Left ventricle myocardium inferior (tissue), 1 donor: Measurements from ENCODE around the gene SHISAL1. TPM values are rescaled to one million over a fixed set of nuclear protein-coding genes. Genes with fewer than 3 reads are reported as not detected.

ENCODE experiments used
- DNase-seq: peaks from one replicate; pipeline ENCODE4 v3.0.0-alpha.2; 2020
- H3K27ac ChIP-seq: fragments of 200-600 bp; replicated peaks from 2 replicates; pipeline ENCODE4 v1.8.0; 2021
- H3K27me3 ChIP-seq: fragments of 200-600 bp; 2 replicates; pipeline ENCODE4 v1.8.0; 2021; ENCODE audit warnings: low read depth
- H3K36me3 ChIP-seq: fragments of 200-600 bp; 2 replicates; pipeline ENCODE4 v1.8.0; 2021
- H3K4me1 ChIP-seq: fragments of 200-600 bp; 2 replicates; pipeline ENCODE4 v1.8.0; 2021
- H3K4me3 ChIP-seq: fragments of 200-600 bp; 2 replicates; pipeline ENCODE4 v1.8.0; 2021; ENCODE audit warnings: mild to moderate bottlenecking, moderate library complexity
- H3K9me3 ChIP-seq: fragments of 200-600 bp; replicated peaks from 2 replicates; pipeline ENCODE4 v1.8.0; 2021
- CTCF ChIP-seq: fragments of 200-600 bp; IDR thresholded peaks from 2 replicates; pipeline ENCODE4 v1.8.0; 2021; ENCODE audit warnings: antibody characterized with exemption, mild to moderate bottlenecking, borderline replicate concordance
- intact Hi-C: fragments of 100-400 bp; cut with micrococcal nuclease; formaldehyde crosslinking; loops from one replicate; pipeline ENCODE4 v1.11.0; 2022
- total RNA-seq: library from RNA; stranded (reverse); fragmentation: NEBNext Ultra II Directional; extraction: Animal tissue kit (Norgen Biotek cat#: 25700); gene quantifications from one replicate; pipeline ENCODE4 v1.2.1, GENCODE V29; 2021
- donor health status: DM: no; HTN: yes; CAD: no; lungs with severe emphysema.

SHISAL1 gene
- total RNA-seq, 1 donor from 2014 or later, result 1.3 TPM

DNA sequence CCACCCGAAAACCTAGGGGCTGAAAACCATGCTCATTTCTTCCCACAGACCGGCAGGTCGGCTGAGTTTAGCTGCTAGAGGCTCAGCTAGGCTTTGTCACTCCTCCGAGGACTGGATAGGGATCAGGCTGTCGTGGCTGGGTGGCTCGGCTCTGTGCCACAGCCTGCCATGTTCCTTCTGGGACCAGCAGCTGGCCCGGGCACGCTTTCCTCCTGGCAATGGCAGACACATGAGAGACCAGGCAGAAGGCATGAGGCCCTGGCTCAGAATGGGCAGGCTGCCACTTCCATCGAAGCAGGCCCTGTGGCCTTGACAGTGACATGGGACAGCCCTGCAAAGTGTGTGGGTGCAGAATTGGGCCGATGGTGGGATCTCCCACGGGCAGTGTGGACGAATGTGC is 111.1 kb downstream of the SHISAL1 start:
- no peak for DNase-seq
- intact Hi-C loops, result no loop called here
- peaks cover 64% of the 10 kb centered on the region for H3K27me3 ChIP-seq
- TF ChIP-seq CTCF, result no peak
- no peak overlapping the region for H3K4me3 ChIP-seq
- H3K36me3 ChIP-seq, result no peaks in the 10 kb centered on the region
- no peaks in the 10 kb centered on the region for H3K9me3 ChIP-seq
- peaks cover 4% of the 10 kb centered on the region for H3K4me1 ChIP-seq
- no peak overlapping the region for H3K27ac ChIP-seq

GRCh38 chr22:44200855-44201550 is 111.7 kb downstream of the SHISAL1 start:
- Histone ChIP-seq H3K27ac (no peak overlapping the region), H3K27me3 (peaks cover 67% of the 10 kb centered on the region)
- TF ChIP-seq CTCF, result no peak

GRCh38 chr22:44200451-44200850 is 112.3 kb downstream of the SHISAL1 start:
- intact Hi-C loops, result no loop called here
- DNase-seq, result no peak
- Histone ChIP-seq H3K4me3 (no peak overlapping the region), H3K4me1 (peaks cover 4% of the 10 kb centered on the region), H3K36me3 (no peaks in the 10 kb centered on the region), H3K27ac (no peak overlapping the region), H3K27me3 (peaks cover 66% of the 10 kb centered on the region), H3K9me3 (no peaks in the 10 kb centered on the region)
- TF ChIP-seq CTCF, result no peak

More at GRCh38 chr22:44200855-44201550, 111.7 kb downstream of the SHISAL1 start:
- intact Hi-C loops, result no loop called here
- Histone ChIP-seq H3K9me3 (no peaks in the 10 kb centered on the region), H3K4me1 (peaks cover 4% of the 10 kb centered on the region), H3K4me3 (no peak overlapping the region), H3K36me3 (no peaks in the 10 kb centered on the region)
- no peak for DNase-seq

DNA sequence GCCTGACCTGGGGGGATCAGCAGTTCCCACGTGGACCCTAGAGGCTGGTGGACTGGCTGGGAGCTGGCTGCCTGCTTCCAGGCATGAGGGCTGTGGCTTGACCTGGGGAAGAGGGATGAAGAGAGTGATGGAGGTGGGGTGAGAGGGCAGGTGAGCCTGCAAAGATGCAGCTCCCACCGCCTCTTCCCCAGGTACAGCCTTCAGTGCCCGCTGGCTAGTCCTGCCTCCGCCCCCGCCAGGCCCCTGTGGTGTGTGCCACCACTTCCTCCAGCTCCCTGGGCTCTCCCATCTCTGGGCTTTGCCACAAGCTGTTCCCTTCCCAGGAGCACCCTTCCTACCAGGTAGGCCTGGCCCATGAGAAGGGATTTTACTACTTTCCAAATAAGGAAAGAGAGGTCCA is 112.9 kb downstream of the SHISAL1 start:
- Histone ChIP-seq H3K4me3 (no peak overlapping the region), H3K27me3 (peaks cover 66% of the 10 kb centered on the region), H3K4me1 (peaks cover 4% of the 10 kb centered on the region), H3K9me3 (no peaks in the 10 kb centered on the region), H3K27ac (no peak overlapping the region), H3K36me3 (no peaks in the 10 kb centered on the region)
- intact Hi-C loops, result no loop called here
- no peak for DNase-seq
- no peak for TF ChIP-seq CTCF

DNA sequence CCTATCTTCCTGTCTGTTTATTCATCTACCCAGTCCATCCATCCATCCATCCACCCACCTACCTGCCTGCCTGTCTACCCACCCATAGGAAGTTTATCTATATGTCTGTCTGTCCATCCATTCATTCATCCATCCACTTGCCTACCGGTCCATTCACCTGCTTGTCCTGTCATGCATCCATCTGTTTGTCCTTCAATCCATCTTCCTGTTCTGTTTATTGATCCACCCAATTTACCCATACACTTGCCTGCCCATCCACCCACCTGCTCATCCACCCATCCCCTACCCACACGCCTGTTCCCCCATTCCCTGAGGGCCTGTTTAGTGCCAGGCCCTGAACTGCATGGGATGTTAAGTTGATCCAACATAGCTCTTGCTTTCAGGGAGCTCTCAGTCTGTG is 113.6 kb downstream of the SHISAL1 start:
- H3K27ac ChIP-seq, result no peak overlapping the region
- TF ChIP-seq CTCF, result no peak
- H3K4me1 ChIP-seq, result peaks cover 4% of the 10 kb centered on the region
- peaks cover 63% of the 10 kb centered on the region for H3K27me3 ChIP-seq
- no peaks in the 10 kb centered on the region for H3K9me3 ChIP-seq
- no peaks in the 10 kb centered on the region for H3K36me3 ChIP-seq
- H3K4me3 ChIP-seq, result no peak overlapping the region
- no peak for DNase-seq
- intact Hi-C loops, result no loop called here
